G401 (cell line): ENCODE data around the gene KCNK3. TPM values are rescaled to one million over a fixed set of nuclear protein-coding genes. Genes with fewer than 3 reads are reported as not detected.

ENCODE experiments used
- DNase-seq: peaks from one replicate; pipeline ENCODE4 v3.0.0-alpha.2; 2015; ENCODE audit warnings: low spot score
- in situ Hi-C: cut with HindIII; loops from 2 replicates; pipeline ENCODE4 v1.10.0; 2016; ENCODE audit warnings: low sequenced_read_pairs, mixed read lengths
- total RNA-seq: library from RNA; depleted of rRNA; stranded (reverse); fragments of >200 nt; shearing (Covaris generic); gene quantifications from 2 replicates; pipeline ENCODE4 v1.2.3, GENCODE V29; 2014

KCNK3 gene
- total RNA-seq, 1 experiment from 2014 or later, result not detected

- DNase-seq, result no peak
- in situ Hi-C loops, result no loop called here
Observed at GRCh38 chr2:26723475-26723874, 31.0 kb downstream of the KCNK3 start.

DNA sequence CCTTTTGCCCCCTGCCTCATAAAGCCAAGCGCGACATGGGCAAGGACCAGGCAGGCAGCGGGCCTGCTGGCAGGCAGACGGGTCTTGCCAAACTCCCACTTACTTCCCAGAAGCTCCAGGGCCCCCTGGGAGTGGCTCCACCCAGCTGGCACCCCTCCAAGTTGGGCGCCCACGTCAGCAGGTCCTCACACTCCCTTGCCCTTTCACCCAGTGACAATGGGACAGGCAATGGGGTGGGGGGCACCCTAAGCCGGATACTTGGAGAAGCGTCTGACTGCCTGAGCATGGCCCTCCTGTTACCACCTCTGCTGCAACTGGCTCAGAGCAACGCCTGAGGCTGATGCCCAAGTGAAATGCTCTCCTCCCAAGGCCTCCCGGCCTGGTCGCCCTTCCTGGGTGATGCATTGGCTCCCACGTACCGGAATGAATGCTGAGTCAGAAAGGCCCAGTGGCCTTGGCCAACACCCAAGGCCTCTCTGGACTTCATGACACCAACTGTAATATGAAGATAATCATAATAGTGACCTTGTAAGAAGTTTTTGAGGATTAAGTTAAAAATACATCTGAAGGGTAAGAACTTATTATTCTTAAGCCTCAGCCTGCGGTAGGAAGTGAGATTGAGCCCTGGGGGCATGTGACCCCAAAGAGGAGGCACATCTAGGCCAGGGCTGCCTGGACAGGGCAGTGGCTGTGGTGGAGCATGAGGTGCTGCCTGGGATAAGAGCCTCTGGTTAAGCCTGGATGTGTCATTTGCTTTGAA lies 31.6 kb downstream of the KCNK3 start:
- no peak for DNase-seq
- in situ Hi-C loops, result no loop called here

DNA sequence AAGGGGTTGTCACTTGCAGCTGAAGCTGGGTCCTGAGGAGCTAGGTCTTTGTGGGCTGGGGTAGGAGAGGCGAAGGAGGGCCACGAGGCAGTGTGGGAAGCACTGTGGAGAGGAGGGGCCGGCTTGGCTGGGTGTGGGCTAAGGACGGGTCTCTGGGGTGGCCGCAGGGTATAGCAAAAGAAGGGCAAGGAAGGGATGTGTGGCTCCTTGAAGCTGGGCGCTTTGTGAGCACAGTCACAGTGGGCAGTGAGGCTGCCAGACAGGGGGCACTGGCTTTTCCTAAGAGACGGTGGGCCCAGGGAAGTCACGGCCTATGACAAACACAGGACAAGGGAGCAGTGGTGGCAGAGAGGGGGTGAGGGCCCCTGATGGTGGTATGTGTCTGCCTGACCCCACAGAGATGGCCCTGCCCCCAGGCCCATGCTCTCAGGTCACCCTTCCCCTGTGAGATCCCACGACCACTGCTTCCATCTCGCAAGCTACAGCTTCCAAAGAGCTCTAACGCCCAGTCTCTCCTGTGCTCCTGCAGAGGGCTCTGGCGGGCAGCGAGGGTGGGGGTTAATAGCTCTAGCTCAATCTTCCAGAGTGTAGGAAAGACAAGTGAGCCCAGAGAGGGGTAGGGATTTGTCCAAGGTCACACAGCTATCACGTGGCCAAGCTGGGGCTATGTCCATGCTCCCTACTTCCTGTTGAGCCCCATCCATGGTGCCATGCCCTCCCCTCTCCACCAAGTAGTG lies 32.4 kb downstream of the KCNK3 start:
- in situ Hi-C loops, result no loop called here

GRCh38 chr2:26725521-26725820 lies 32.9 kb downstream of the KCNK3 start:
- no peak for DNase-seq
- in situ Hi-C loops, result no loop called here

More for the DNA sequence above, 32.4 kb downstream of the KCNK3 start:
- no peak for DNase-seq

DNA sequence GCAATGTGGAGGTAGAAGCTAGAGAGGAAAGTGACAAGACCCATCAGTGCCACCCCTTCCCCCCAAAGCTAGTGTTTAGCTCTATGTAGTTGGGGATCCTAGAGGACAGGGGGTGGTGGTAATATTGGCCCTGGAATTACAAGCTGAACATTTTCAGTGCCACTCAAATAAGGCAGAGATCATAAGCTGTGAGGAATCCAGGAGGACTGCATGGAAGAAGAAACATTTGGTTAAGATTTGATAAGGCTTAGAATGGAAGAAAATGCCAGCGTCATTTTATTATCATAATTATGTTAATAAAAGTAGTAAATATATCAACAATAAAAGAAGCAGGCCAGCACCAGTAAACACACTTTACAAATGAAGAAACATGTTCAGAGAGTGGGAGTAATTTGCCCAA lies 33.7 kb downstream of the KCNK3 start:
- DNase-seq, result no peak
- in situ Hi-C loops, result no loop called here

GRCh38 chr2:26727641-26728561 lies 35.4 kb downstream of the KCNK3 start:
- in situ Hi-C loops, result no loop called here
- no peak for DNase-seq

- DNase-seq, result no peak
- in situ Hi-C loops, result no loop called here
Observed at GRCh38 chr2:26729311-26729710, 36.8 kb downstream of the KCNK3 start.

- in situ Hi-C loops, result no loop called here
Observed at GRCh38 chr2:26730549-26731344, 38.2 kb downstream of the KCNK3 start.

DNA sequence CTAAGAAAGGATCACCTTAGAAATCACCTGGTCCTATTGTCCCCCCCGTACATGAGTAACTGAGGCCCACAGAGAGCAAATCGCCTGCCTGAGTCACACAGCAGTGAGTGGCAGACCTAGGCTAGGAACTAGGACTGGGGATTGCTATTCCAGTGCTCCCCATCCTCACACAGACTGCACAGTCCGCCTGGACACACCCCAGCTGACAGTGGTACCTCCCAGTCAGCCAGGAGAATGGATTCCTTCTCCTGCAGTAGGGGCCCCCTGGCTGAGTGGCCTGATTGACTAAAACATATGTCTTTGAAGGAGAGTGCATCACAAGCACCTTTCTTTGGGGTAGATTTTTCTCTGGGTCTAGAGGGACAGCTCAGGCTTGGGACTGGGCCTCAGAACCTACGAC lies 39.2 kb downstream of the KCNK3 start:
- DNase-seq, result no peak
- in situ Hi-C loops, result no loop called here

More at GRCh38 chr2:26730549-26731344, 38.2 kb downstream of the KCNK3 start:
- DNase-seq, result no peak

DNA sequence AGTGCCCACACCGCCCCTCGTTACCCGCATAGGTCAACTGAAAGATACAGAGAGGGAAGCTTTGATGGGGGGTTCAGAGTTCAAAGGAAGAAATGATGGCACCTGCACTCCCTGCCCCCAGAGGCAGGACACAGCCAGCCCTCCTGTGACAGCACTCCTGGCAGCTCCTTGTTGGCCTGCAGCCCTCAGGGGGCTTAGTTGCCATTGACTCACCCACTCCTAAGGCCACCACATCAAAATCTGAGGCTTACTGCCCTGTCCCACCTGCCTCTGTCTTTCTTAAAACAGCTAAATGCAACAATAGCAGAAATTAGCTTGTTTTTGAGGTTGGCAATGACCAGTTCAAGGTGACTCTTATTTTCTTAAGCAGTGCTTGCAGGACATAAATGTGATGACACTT lies 39.9 kb downstream of the KCNK3 start:
- no peak for DNase-seq
- in situ Hi-C loops, result no loop called here

GRCh38 chr2:26733413-26733812 lies 40.9 kb downstream of the KCNK3 start:
- no peak for DNase-seq
- in situ Hi-C loops, result no loop called here

DNA sequence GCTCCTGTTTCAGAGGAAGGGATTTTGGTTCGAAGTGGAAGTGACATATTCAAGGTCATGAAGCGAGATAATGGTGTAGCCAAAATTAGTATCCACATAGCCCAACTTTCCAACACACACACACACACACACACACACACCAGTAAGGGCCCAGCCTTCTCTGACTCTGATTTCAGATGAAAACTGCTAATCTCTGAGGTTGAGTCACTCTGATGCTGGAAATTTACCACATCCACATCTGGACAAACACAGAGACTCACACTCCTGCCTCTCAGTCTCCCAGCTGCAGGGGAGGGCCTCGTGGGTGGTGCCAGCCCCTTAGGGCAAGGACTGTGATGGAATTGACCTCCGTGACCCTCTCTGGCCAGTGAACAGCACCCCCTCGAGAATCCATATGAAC lies 42.6 kb downstream of the KCNK3 start:
- no peak for DNase-seq
- in situ Hi-C loops, result no loop called here

- no peak for DNase-seq
- in situ Hi-C loops, result no loop called here
Observed at GRCh38 chr2:26735883-26736588, 43.5 kb downstream of the KCNK3 start.

DNA sequence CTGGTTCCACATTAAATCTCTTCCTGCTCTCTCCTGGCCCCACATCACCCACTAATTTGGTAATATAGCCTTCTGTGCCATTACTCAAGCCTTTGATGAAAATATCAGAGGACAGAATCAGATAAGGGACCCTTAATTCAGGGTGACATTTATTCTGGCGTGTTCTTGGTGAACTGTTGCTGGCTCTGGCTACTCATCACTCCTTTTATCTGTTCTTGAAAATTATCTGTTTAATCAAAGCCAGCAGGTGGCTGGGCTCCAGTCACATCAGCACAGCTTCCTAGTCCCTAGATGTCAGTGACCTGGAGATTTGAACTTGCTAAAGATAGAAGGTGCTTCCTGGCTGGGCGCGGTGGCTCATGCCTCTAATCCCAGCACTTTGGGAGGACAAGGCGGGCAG lies 44.7 kb downstream of the KCNK3 start:
- no peak for DNase-seq
- in situ Hi-C loops, result no loop called here

DNA sequence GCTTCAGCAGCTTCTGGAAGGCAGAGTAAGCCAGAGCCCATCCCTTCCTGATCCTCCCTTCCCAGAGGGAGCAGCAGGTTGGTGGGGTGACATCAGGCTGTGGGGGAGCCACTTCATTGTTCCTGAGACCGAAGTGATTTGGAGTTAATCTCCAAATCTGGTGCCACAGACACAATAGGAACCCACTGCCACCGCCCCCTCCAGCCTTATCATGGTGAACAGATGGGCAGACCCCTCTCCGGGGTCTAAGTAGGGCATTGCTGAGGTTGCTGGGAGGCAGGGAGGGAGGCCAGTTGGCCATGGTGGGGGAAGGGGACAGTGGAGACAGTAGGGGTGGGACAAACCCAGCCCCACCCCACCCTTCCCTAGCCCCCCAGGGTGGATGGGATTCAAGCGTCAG lies 46.0 kb downstream of the KCNK3 start:
- no peak for DNase-seq

GRCh38 chr2:26739514-26739913 lies 47.0 kb downstream of the KCNK3 start:
- in situ Hi-C loops, result no loop called here
- DNase-seq, result no peak

More for the DNA sequence above, 46.0 kb downstream of the KCNK3 start:
- in situ Hi-C loops, result no loop called here

DNA sequence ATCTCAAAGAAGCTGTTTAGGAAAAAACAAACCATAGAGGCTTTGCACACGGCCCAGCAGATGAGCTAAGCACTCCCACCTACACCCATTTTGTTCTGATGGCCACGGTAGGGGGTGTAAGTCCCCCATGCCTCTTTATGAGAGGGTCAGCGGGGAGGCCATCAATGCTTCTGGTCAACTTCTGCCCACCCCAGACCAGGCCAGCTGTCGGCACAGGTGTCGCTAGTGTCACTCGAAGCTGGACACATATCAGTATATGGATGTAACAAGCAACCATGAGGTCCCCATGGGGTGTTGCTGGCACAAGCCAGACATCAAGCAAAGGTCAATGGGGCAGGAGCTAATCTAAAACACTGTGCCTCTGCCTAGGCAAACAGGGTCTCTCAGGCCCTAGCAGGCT lies 47.8 kb downstream of the KCNK3 start:
- no peak for DNase-seq
- in situ Hi-C loops, result no loop called here

GRCh38 chr2:26740890-26741302 lies 48.4 kb downstream of the KCNK3 start:
- in situ Hi-C loops, result no loop called here
- DNase-seq, result no peak
